ENCODE data around the gene MPZL3.

GRCh38 chr11:118215765-118216164, 36.4 kb downstream of the MPZL3 start:
- TF ChIP-seq CTCF (IDR thresholded peaks at IDR 0.05) (no peak), ZFX (IDR thresholded peaks at IDR 0.05; ENCODE audit: borderline replicate concordance) (no peak)
